ENCODE measurements around the gene COPS8.

- TF ChIP-seq CTCF (conservative IDR thresholded peaks at IDR 0.05; ENCODE audit: low read depth, low read length): no peak
- TF ChIP-seq POLR2A (IDR thresholded peaks at IDR 0.05; ENCODE audit: low read depth, low read length): no peak
- TF ChIP-seq MAFK (IDR thresholded peaks at IDR 0.05; ENCODE audit: low read depth, low read length): peak; percentile 45; the same call in 1 of the 2 replicates
- TF ChIP-seq SMC3 (IDR thresholded peaks at IDR 0.05; ENCODE audit: low read depth, low read length): no peak
- no peak for TF ChIP-seq RFX5 (IDR thresholded peaks at IDR 0.05; ENCODE audit: low read depth, low read length)
- no peak for TF ChIP-seq MXI1 (IDR thresholded peaks at IDR 0.05; ENCODE audit: borderline replicate concordance, low read depth, low read length)
- TF ChIP-seq RCOR1 (IDR thresholded peaks at IDR 0.05; ENCODE audit: insufficient replicate concordance, low read length): no peak
- no peak for TF ChIP-seq MAZ (IDR thresholded peaks at IDR 0.05; ENCODE audit: borderline replicate concordance, low read depth, low read length)
- TF ChIP-seq BHLHE40 (IDR thresholded peaks at IDR 0.05; ENCODE audit: low read depth, low read length): no peak
- no peak for TF ChIP-seq RAD21 (IDR thresholded peaks at IDR 0.05; ENCODE audit: low read length)
- TF ChIP-seq ELK1 (IDR thresholded peaks at IDR 0.05; ENCODE audit: borderline replicate concordance, low read depth, low read length): no peak
- TF ChIP-seq CEBPB (IDR thresholded peaks at IDR 0.05; ENCODE audit: low read depth, low read length): no peak
- TF ChIP-seq FOS (IDR thresholded peaks at IDR 0.05; ENCODE audit: low read depth, low read length): no peak
Observed at GRCh38 chr2:237147317-237147716, 61.6 kb downstream of the COPS8 start.
